HepG2 (cell line): ENCODE data around the gene CRB1. TPM values are rescaled to one million over a fixed set of nuclear protein-coding genes. Genes with fewer than 3 reads are reported as not detected.

ENCODE experiments used
- ATAC-seq: fragments of 200-7000 bp; cut with Tn5 transposase; 3 replicates; pipeline ENCODE4 v1.9.1; 2020; ENCODE audit warnings: mild to moderate bottlenecking, moderate library complexity
- BruUV-seq: library from RNA; stranded (reverse); fragments of 400-500 nt; replicated peaks from 2 replicates; lab custom pipeline; 2021; lab: Mats Ljungman, UMichigan
- CTCF ChIA-PET: fragments of 300-600 bp; formaldehyde crosslinking; extraction: SDS; loops from one replicate; lab custom pipeline; 2021; ENCODE audit warnings: low total read pairs, inconsistent platforms, low intra/inter-chr PET ratio; lab: Yijun Ruan, JAX
- POLR2A ChIA-PET: fragments of 350-600 bp; sonication (Branson Sonifier 250); formaldehyde crosslinking; loops from one replicate; lab custom pipeline; 2020; ENCODE audit warnings: antibody characterized with exemption, inconsistent platforms; lab: Yijun Ruan, JAX
- DNase-seq: peaks from one replicate; pipeline ENCODE4 v3.0.0-alpha.2; 2015; ENCODE audit warnings: low spot score
- FAIRE-seq: peaks from 3 replicates; lab custom pipeline; 2011; peaks lifted over from hg19 to GRCh38; lab: Jason Lieb, UNC
- H2AFZ ChIP-seq: one replicate; pipeline ENCODE4 v1.6.1; 2011; ENCODE audit warnings: low read length, inconsistent platforms
- H3K27ac ChIP-seq: fragments of 300-600 bp; 3 replicates; pipeline ENCODE4 v1.8.0; 2011; ENCODE audit warnings: mixed run types, mild to moderate bottlenecking, mixed read lengths, low read length, inconsistent platforms; ENCODE audit not compliant: insufficient read depth; ENCODE audit errors: extremely low read length
- H3K27me3 ChIP-seq, 2 experiments: fragments of 200-600 bp in 1 of 2; 2 replicates in 1 of 2; 3 replicates in 1 of 2; pipeline versions ENCODE4 v1.6.0 to v1.8.0; 2011; ENCODE audit warnings: low read length in 2 of 2, mild to moderate bottlenecking in 2 of 2, moderate library complexity in 2 of 2, inconsistent platforms in 1 of 2; ENCODE audit not compliant: insufficient read depth in 2 of 2, control insufficient read depth in 1 of 2
- H3K36me3 ChIP-seq, 2 experiments: fragments of 200-600 bp in 1 of 2; replicated peaks in 1 of 2; 2 replicates in 1 of 2; 3 replicates in 1 of 2; pipeline versions ENCODE4 v1.5.1 to v1.8.0; 2011; ENCODE audit warnings: low read length in 2 of 2, inconsistent platforms in 1 of 2; ENCODE audit not compliant: insufficient read depth in 2 of 2, control insufficient read depth in 1 of 2
- H3K4me1 ChIP-seq: 2 replicates; pipeline ENCODE4 v1.5.1; 2012; ENCODE audit warnings: low read length, inconsistent platforms; ENCODE audit not compliant: insufficient read depth
- H3K4me2 ChIP-seq: 2 replicates; pipeline ENCODE4 v1.6.0; 2011; ENCODE audit warnings: low read depth, low read length, inconsistent platforms
- H3K4me3 ChIP-seq, 3 experiments: fragments of 200-600 bp in 1 of 3; sonication (generic), shearing (Covaris generic) in 1 of 3; replicated peaks in 1 of 3; 2 replicates each; pipeline ENCODE4 v1.5.1; 2011 to 2016; ENCODE audit warnings: low read length in 3 of 3, inconsistent platforms in 2 of 3, low read depth in 2 of 3, mild to moderate bottlenecking in 2 of 3, control low read depth in 1 of 3, mixed read lengths in 1 of 3; ENCODE audit not compliant: insufficient read depth in 1 of 3
- H3K79me2 ChIP-seq: one replicate; pipeline ENCODE4 v1.6.1; 2011; ENCODE audit warnings: low read length, inconsistent platforms; ENCODE audit not compliant: insufficient read depth
- H3K9ac ChIP-seq: 2 replicates; pipeline ENCODE4 v1.6.0; 2011; ENCODE audit warnings: mild to moderate bottlenecking, low read depth, low read length, inconsistent platforms; ENCODE audit not compliant: insufficient read depth
- H3K9me3 ChIP-seq: 2 replicates; pipeline ENCODE4 v1.5.1; 2012; ENCODE audit warnings: mild to moderate bottlenecking, low read length
- H4K20me1 ChIP-seq: 2 replicates; pipeline ENCODE4 v1.6.0; 2011; ENCODE audit warnings: inconsistent platforms, mild to moderate bottlenecking, low read length, moderate library complexity; ENCODE audit not compliant: insufficient read depth
- ATF2 ChIP-seq: sonication (generic); formaldehyde crosslinking; IDR thresholded peaks from 2 replicates; pipeline ENCODE4 v1.4.0; 2020; ENCODE audit warnings: missing genetic modification reagents
- ATF3 ChIP-seq: sonication (generic); formaldehyde crosslinking; IDR thresholded peaks from 2 replicates; pipeline ENCODE4 v1.4.0; 2020; ENCODE audit warnings: missing genetic modification reagents
- ISL2 ChIP-seq: sonication (generic); formaldehyde crosslinking; IDR thresholded peaks from 2 replicates; pipeline ENCODE4 v1.5.0; 2020; ENCODE audit warnings: missing genetic modification reagents
- JUN ChIP-seq: sonication (generic); formaldehyde crosslinking; IDR thresholded peaks from 2 replicates; pipeline ENCODE4 v1.4.0; 2020; ENCODE audit warnings: mild to moderate bottlenecking, missing genetic modification reagents
- PREB ChIP-seq: sonication (generic); formaldehyde crosslinking; IDR thresholded peaks from 2 replicates; pipeline ENCODE4 v1.4.0; 2020; ENCODE audit warnings: missing genetic modification reagents
- U2AF2 ChIP-seq: fragments of 200-400 bp; formaldehyde crosslinking; IDR thresholded peaks from 2 replicates; pipeline ENCODE4 v1.6.1; 2017; ENCODE audit warnings: low read depth, mild to moderate bottlenecking, low read length
- ZKSCAN1 ChIP-seq: fragments of 150-350 bp; IDR thresholded peaks from 2 replicates; pipeline ENCODE4 v1.6.1; 2014; ENCODE audit warnings: low read length
- ZNF142 ChIP-seq: sonication (generic); formaldehyde crosslinking; IDR thresholded peaks from 2 replicates; pipeline ENCODE4 v1.4.0; 2020; ENCODE audit warnings: missing genetic modification reagents
- ZNF234 ChIP-seq: sonication (generic); formaldehyde crosslinking; conservative IDR thresholded peaks from 2 replicates; pipeline ENCODE4 v1.5.1; 2020; ENCODE audit warnings: mild to moderate bottlenecking, missing genetic modification reagents
- ZNF256 ChIP-seq: sonication (generic); formaldehyde crosslinking; conservative IDR thresholded peaks from 2 replicates; pipeline ENCODE4 v1.4.0; 2020; ENCODE audit warnings: missing genetic modification reagents
- ZSCAN9 ChIP-seq: IDR thresholded peaks from 2 replicates; pipeline ENCODE4 v1.6.1; 2016; ENCODE audit warnings: borderline replicate concordance
- WGBS: methylation state at CpG from one replicate; pipeline ENCODE4 v1.1.6; 2017; ENCODE audit warnings: low lambda C conversion rate; 5-methylcytosine and 5-hydroxymethylcytosine counted together
- in situ Hi-C: cut with HindIII; loops from 2 replicates; pipeline ENCODE4 v1.10.0; 2017; ENCODE audit warnings: low pct_unique_long_range_greater_than_20kb; ENCODE audit not compliant: extremely low pct_ligation_motif_present
- intact Hi-C: fragments of 100-400 bp; cut with micrococcal nuclease; formaldehyde crosslinking; loops from one replicate; pipeline ENCODE4 v1.10.0; 2022; ENCODE audit not compliant: unreplicated experiment
- polyA plus RNA-seq, 8 experiments: library from polyadenylated mRNA; depleted of rRNA in 3 of 8; stranded (reverse) in 7 of 8; unstranded in 1 of 8; fragments of >200 nt; fragmentation: Illumina TruSeq in 4 of 8; extraction: Trizol in 4 of 8; gene quantifications; 2 replicates each; pipeline versions ENCODE4 v1.2.1 to v1.2.3, GENCODE V29; 2011 to 2016; ENCODE audit warnings: low read depth in 4 of 8, missing spikeins in 1 of 8, mixed read lengths in 1 of 8; ENCODE audit not compliant: insufficient read depth in 1 of 8
- total RNA-seq, 5 experiments: library from RNA; depleted of rRNA; stranded (reverse); fragments of >200 nt; fragmentation: Illumina TruSeq; extraction: Trizol; gene quantifications; 2 replicates each; pipeline ENCODE4 v1.2.3, GENCODE V29; 2016; ENCODE audit warnings: low read depth in 1 of 5

The CRB1 gene
- total and polyA plus RNA-seq, 2 of the 13 experiments (the other 11 are each of a cell fraction or from before 2014, with no cell fraction given), result 0.01 TPM; not detected in 1

- BruUV-seq, result no TSS peak
- Histone ChIP-seq H3K9me3 (no peaks in the 10 kb centered on the region), H3K9ac (no peak overlapping the region), H3K27me3 (no peaks in the 10 kb centered on the region; a peak in 1 of 5 replicates), H4K20me1 (no peaks in the 10 kb centered on the region), H3K27ac (no peak overlapping the region), H2AFZ (no peak overlapping the region), H3K4me3 (no peak overlapping the region), H3K4me1 (no peaks in the 10 kb centered on the region), H3K4me2 (no peak overlapping the region), H3K36me3 (no peaks in the 10 kb centered on the region), H3K79me2 (no peaks in the 10 kb centered on the region)
- ChIA-PET POLR2A (no interaction called here), CTCF (no interaction called here)
- in situ Hi-C loops (no loop called here), intact Hi-C loops (no loop called here)
- ATAC-seq (no peak), FAIRE-seq (no peak), DNase-seq (no peak)
- WGBS, result 7% methylated on average over 5 of the region's 5 CpGs
- TF ChIP-seq U2AF2 (no peak), ATF2 (CRISPR knock-in tag) (no peak)
Observed at GRCh38 chr1:197312163-197312562, 44.1 kb downstream of the CRB1 start.

- ChIA-PET POLR2A (no interaction called here), CTCF (no interaction called here)
- H4K20me1 ChIP-seq, result no peaks in the 10 kb centered on the region
- intact Hi-C loops, result no loop called here
- H2AFZ ChIP-seq, result no peak overlapping the region
- 0% methylated on average over 5 of the region's 5 CpGs for WGBS
- BruUV-seq, result no TSS peak
- H3K9me3 ChIP-seq, result no peaks in the 10 kb centered on the region
- H3K27me3 ChIP-seq, result no peaks in the 10 kb centered on the region; a peak in 1 of 5 replicates
- FAIRE-seq (no peak), DNase-seq (peak; percentile 3), ATAC-seq (no peak)
- no peak overlapping the region for H3K27ac ChIP-seq
- no peak overlapping the region for H3K4me3 ChIP-seq
- H3K9ac ChIP-seq, result no peak overlapping the region
- TF ChIP-seq ZNF142 (CRISPR knock-in tag) (no peak), ISL2 (CRISPR knock-in tag) (no peak), ATF3 (CRISPR knock-in tag) (no peak), ZNF234 (no peak), ZKSCAN1 (no peak), ZNF256 (CRISPR knock-in tag) (no peak), ZSCAN9 (CRISPR knock-in tag) (no peak), JUN (CRISPR knock-in tag) (no peak), PREB (CRISPR knock-in tag) (no peak)
- no peaks in the 10 kb centered on the region for H3K4me1 ChIP-seq
- in situ Hi-C loops, result no loop called here
- H3K4me2 ChIP-seq, result no peak overlapping the region
- no peaks in the 10 kb centered on the region for H3K36me3 ChIP-seq
- no peaks in the 10 kb centered on the region for H3K79me2 ChIP-seq
Observed at GRCh38 chr1:197313713-197314112, 45.7 kb downstream of the CRB1 start.
